NK-92 (cell line): Measurements from ENCODE around the gene PDE10A.
"Not testable (repeated sequence)": the region's sequence is repeated elsewhere in the genome, so short reads cannot be mapped to it uniquely, and the experiment has no call there.

Experiments used
- DNase-seq: peaks from one replicate; lab custom pipeline; 2025; ENCODE audit not compliant: unreplicated experiment; lab: John Stamatoyannopoulos, UW

Gene PDE10A

DNA sequence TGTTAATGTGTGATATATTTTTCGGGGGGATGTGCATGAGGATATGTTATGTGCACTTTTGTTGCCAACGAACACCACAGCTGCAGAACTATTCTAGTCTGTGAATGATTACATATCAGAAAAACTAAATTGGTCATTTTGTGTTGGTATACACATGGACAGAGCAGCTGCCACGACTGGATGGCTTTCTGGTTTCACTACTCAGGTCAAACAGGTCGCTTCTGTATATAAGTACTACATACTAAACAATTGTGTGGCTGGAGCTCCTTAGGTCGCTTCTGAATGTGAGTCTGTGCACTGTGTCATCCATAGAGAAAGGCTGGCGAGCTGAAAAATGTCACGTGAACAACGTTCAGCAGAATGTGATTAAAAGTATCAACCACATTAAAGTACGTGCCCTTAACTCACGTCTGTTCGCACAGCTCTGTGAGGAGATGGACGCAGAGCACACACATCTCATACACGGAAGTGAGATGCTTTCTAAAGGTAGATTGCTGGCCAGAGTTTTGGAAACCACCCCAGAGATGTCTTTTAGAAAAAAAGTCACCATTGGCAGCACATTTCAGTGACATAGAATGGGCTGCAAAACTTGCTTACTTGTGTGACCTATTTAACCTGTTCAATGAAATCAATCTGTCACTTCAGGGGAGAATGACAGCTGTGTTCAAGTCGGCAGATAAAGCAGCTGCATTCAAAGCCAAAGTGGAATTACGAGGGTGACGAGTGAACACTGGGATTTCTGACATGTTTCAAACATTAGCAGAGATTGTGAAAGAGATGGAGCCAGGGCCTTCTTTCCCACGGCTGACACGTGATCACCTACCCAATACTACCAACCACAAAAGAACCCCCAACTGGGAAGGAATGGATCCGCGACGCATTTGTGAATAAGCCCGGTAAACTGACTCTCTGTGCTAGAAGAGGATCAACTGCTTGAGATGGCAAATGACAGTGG is 176.6 kb downstream of the PDE10A start:
- DNase-seq: no peak

DNA sequence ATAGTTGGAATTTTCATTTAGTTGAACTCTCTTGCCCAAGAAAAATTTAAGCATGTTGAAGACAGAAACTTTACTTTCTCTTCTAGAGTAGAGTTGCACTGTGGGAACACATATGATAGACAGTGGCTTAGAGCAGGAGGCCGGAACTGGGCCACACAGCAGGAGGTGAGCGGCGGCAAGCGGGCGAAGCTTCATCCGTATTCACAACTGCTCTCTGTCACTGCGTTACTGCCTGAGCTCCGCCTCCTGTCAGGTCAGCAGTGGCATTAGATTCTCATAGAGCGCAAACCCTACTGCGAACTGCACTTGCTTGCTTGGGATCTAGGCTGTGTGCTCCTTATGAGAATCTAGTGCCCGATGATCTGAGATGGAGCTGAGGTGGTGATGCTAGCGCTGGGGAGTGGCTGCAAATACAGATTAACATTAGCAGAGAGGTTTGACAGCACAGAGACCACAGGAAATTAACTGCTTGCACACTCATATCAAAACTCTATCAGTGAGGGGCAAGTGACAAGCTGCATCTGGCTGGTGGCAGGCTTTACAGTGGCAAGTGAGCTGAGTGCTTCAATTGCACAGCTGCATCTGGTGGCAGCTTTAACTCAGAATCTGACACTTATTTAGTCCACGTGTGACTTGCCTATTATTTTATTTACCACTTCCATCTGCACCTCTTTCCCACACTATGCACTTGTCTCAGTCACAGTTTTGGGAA is 178.7 kb downstream of the PDE10A start:
- DNase-seq: no peak

DNA sequence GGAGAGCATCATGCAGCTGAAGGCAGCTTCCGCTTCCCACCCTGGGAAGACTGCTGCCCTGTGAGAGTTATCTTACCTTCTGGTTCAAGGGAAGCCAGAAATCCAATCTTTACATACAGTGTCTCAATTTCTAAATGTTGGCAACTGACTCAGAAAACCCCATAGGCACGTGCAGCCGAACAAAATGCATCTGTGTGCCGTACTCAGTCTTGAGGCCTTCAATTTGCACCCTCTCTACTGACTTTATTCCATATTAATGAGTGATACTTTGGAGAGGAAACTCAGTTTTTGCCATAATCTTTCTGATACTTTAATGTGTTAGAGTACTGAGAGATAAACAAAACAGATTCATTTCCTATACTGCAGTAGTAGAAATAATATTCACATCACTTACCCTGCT is 181.1 kb downstream of the PDE10A start:
- DNase-seq: no peak

DNA sequence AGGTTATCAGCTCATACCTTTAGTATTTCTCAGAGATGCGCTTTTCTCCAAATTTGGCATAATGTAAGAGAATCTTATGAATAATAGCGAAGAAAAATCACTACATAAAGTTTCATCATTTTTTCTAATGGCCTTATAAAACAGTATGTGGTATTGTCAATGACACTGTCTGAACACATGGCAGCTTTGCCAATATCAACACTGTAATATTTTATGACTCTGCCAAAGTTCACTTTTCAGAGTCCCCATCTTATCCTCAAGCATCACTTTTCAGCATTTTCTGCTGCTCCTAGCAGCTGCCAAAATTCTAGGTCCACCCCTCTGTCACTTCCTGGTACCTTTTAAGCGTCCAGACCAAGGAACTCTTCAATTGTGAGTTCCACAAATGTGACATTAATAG is 182.1 kb downstream of the PDE10A start:
- DNase-seq: no peak

DNA sequence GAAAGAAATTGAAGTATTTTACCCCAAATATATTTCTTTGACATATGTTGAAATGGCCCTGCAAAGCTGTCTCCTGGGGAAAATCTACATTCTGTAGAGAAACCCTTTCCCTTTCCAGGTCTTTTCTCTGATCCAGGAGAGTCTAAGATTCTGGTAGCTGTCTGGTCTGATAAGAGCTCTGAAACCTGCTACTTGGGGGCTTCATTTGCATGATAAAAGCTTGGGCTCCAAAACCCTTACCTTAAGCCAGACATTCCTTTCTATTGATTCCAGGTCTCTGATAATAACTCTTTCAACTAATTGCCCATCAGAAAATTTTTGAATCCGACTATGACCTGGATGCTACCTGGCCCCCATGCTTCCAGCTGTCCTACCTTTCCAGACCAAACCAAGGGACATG is 184.5 kb downstream of the PDE10A start:
- DNase-seq: no peak

DNA sequence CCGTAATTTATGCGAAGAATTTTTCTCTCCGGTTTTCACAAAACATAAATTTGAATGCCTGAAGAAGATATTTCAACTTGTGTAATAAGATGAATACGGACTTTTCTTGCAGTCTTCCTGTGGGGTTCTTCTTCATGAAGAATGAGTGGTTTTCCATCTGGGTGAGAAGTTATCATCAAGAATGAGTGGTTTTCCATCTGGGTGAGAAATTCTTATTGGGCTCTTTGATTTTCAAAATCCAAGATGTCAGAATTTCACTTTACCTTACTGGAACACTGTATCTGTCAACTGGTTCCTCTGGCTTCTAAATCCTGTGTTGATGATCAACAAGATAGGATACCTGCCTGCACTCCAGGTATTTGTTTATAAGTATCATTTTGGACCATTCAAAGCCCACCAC is 193.6 kb downstream of the PDE10A start:
- no peak for DNase-seq

DNA sequence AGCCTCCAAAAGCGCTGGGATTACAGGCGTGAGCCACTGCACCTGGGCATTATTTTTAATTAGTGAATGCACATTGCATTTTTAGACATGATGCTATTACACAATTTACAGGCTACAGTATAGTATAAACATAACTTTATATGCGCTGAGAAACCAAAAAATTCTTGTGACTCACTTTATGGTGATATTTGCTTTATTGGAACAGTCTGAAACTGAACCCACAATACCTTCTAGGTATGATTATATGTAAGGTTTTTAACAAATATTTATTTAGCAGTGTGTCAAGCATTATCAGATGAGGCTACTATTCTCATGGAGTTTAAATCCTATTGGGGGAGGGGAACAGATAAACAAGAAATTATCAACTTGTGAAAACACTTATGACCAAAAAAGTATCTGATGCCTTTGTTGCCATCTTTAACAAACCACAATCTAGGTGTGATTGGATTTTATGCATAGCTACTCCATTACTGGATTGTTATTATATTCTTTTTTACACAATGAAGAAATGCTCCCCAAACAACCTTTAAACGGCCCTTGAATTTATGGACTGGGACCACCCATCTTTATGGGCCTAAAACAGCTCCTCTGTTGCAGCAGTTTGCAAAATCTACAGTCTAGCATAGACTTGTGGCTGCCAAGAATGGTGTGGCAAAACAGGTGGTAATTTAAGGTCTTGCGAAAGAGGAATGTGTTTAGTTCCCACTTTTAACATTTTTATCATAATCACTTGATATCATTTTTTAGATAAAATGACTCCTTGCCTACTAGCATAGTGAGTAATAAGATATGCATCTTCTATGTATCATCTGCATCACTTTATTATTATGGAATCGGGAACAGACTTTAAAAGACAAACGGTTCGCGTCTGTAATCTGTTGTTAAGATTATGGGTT is 194.5 kb downstream of the PDE10A start:
- DNase-seq: no peak

DNA sequence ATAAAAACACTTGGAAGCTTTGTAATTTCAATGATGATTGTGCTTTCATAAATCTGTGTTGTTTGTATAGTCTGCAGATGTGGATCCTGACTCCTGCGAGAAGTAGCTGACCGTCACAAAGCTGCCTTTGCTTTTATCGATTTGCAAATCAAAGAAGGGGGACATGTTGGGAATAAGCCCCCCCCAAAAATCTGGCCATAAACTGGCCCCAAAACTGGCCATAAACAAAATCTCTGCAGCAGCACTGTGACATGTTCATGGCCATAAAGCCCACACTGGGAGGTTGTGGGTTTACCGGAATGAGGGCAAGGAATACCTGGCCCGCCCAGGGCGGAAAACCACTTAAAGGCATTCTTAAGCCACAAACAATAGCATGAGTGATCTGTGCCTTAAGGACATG is 199.5 kb downstream of the PDE10A start:
- not testable (repeated sequence) for DNase-seq

DNA sequence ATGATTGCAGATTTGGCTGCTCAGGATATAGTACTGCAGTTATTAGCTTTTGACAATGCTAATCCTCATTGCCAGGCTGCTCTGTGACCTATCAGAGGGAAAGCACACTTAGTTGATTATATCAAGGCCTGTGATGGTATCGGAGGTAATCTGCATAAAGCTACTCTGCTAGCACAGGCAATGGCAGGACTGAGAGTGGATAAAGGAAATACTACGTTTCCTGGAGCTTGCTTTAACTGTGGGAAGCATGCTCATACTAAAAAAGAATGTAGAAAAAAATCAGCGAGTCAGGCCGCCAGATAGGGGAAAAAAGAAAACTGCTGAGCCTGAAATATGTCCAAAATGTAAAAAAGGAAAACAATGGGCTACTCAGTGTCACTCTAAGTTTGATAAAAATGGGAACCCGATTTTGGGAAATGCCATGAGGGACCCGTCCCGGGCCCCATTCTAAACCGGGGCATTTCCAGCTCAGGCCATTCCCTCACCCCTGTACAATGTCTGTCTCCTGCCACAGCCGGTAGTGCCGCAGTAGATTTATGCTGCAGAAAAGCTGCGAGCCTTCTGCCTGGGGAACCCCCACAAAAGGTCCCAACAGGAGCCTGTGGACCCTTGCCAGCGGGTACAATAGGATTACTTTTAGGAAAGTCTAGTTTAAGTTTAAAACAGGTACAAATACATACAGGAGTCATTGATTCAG is 203.3 kb downstream of the PDE10A start:
- DNase-seq: not testable (repeated sequence)

DNA sequence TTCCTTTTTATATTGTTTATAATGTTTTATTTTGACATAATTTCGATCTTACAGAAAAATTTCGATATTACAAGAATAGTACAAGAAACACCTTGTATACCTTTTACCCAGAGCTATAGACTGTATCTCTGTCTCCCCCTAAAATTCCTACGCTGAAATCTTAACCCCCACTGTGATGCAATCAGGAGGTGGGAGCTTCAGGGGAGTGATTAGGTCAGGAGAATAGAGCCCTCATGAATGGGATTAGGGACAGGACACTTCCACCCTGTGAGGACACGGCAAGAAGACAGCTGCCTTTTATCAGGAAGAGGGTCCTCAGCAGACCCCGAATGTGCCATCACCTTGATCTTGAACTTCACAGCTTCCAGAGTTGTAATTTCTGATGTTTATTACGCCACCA is 204.9 kb downstream of the PDE10A start:
- no peak for DNase-seq

DNA sequence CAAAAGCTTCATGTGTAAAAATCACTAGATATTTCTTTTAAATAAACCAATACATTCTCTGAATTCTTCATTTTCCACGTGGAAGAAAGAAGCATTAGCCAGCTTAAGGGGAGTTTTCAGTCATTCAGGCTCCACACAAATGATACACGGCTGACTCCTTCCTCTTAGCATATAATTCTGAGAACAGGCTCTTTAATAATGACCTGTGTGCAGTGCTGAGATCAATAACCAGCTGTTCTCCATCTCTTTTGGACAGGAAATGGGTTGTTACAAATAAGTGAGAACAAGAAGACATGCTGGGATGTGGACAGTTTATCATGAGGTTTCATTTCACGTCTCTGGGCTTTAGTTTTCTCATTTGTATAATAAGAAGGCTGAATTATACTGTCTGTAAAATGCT is 206.8 kb downstream of the PDE10A start:
- DNase-seq: no peak

DNA sequence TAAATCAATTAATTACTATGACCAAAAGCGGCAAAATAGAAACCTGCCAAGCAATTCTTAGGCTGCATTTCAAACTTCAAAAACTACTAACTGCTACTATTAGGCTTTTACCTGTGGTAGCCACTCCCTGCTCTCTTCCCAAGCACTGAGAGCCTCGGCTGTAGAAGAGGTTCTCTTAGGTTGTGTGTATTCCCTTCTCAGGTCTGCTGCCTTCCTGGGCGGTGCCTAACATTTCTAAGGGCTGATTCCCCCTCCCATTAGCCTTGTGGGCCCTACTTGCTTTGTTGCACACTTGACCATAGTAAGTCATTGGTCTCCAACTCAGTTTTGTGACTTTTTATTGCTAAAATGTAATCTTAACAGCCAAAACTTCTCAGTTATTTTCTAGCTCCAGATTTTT is 207.6 kb downstream of the PDE10A start:
- DNase-seq: no peak

DNA sequence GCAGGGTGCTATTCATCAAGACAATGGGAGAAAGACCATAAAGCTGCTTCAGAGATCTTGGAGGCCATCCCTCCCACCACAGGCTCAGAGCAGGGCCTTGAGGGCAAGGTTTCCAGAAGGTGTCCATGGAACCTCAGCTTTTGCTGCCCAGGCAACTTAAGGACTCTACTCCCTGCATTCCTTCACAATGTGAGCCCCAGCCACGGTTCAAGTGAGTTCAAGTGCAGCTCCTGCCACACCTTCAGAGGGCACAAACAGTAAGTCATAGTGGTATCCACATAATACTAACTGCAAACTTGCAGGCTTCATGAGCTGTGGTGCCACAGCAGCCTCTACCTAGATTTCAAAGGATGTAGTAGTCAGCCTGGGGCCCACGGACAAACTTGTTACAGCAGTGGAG is 209.6 kb downstream of the PDE10A start:
- no peak for DNase-seq

DNA sequence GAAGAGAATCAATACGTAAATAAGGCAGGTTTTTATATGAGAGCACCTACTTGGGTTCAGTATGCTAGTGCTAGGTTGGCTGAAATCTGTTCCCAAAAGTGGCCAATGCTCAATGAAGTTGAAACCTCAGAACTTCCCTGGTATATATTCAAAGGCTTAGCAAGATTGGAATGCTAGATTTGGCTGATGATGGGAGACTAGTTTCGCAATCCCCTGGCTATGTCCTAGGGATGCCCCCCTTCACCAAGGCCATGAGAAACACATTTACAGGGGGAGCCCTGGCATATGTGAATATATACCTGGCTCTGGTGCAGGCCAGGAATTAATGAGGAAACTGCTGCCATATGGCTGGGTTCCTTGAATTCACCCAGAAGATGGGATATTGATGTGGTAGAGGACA is 211.2 kb downstream of the PDE10A start:
- DNase-seq: no peak

DNA sequence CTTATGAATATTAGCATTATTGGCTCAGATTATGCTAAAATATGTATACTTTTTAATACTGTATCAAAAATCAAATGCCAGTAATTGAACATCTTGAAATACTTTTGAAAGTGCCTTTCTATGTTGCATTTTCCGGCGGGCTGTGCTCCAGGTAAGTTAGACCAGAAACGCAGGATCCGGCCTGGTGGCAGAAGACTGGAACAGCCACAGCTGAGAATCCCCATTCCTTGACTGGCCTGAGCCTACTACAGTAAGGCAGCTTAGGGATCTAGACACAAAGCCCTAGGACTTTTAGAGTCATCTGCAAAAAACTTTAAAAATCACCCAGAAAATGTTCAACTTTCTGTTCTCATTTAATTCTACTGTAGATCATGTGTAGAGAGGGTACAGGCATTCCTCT is 214.8 kb downstream of the PDE10A start:
- DNase-seq: no peak

DNA sequence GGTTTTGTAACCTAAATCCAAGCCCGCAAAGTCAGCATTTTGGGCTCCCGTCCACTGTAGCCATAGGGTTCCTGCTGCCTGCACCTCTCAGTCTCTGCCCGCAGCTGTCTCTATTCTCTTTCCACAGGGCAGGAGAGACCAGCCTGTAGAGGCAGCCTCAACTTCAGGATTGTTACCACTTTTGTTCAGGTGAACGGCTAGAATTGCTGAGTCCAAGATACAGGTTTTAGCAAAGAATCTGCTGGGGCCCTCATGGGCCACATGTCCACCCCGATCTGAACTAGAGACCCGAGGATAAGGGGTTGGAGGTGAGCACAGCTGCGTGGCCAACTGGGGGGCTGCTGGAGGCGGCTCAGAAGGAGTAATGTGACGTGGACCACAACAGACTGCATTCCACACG is 215.9 kb downstream of the PDE10A start:
- no peak for DNase-seq

DNA sequence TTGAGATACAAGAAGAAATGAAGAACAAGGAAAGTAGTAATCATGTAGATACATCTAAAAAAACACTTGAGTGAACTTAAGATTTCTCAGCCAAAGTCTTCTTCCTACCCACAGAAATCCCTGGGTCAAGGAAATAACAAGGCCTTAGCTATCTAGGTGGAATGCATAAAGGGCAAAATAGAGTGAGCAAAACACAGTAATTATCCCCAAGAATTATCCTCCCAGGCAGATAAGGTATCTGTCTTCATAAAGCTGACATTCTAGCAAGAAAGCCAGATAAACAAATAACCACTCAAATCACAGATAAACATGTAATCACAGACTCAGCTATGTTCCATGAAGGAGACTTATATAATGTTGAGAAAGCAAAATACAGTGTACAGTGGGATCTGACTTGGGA is 216.7 kb downstream of the PDE10A start:
- no peak for DNase-seq

DNA sequence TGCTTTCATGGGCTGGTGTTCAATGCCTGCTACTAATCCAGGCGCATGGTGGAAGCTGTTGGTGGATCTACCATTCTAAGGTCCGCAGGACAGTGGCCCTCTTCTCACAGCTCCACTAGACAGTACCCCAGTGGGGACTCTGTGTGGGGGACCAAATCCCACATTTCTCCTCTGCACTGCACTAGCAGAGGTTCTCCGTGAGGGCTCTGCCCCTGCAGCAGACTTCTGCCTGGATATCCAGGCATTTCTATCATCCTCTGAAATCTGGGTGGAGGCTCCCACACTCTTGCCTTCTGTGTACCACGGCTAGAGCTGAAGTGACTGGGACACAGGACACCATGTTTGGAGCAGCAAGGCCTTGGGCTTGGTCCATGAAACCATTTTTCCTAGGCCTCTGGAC is 219.6 kb downstream of the PDE10A start:
- DNase-seq: no peak

DNA sequence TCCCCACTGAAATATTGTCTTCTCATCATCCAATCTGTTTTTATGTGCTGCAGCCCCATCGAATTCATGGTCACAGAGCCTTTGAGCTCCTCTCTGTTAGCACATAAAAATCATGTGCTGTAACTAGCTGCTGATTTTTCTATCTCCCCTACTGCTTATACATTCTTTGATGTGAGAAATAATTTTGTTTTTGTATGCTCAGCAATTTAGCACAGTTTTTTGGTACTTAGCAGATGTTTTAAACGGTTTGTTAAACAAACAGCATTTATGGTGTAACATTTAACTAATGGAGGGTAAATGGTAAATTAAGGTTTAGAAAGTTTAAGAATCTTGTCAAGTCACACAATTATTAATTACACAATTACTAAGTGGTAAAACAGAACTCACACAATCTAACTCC is 221.9 kb downstream of the PDE10A start:
- no peak for DNase-seq

DNA sequence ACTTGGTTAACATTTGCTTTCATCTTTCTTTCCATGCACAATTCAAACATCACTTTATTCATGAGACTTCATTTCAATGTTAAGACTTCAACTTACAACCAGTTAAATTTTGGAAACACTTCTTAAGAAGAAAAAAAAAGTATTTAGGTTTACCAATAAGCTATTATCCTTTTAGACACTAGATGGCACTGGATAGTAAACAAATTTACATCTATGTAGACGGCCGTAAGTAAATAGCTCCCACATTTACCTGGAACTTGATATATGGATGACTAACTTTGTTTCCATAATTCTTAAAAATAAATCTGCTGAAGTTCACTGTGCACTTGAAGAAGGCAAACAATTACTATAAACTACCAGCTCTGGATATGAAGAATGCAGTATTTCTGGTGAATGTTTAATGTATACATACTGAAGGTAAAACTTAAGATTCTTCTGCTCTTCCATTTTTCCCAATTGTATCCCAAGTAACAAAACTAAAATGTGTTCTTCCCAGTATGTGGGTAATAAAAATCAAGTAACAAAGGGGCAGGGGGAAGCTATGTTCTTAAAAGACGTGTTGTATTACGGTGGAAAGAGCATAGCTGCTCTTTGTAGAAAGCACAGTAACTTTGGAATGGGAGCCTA is 223.0 kb downstream of the PDE10A start:
- no peak for DNase-seq
